Activated naive CD8-positive, alpha-beta T cell (primary cell): ENCODE results near the gene SNX9.
A peak's percentile ranks its signal among the peaks of the same experiment; 100 is the strongest.

Experiments
- H3K27ac Mint-ChIP-seq: one replicate; pipeline ENCODE4 v1.8.0; 2021; ENCODE audit warnings: mixed read lengths
- H3K27me3 Mint-ChIP-seq: one replicate; pipeline ENCODE4 v1.8.0; 2021; ENCODE audit warnings: mixed read lengths
- H3K36me3 Mint-ChIP-seq: one replicate; pipeline ENCODE4 v1.8.0; 2021; ENCODE audit warnings: mixed read lengths
- H3K4me1 Mint-ChIP-seq: one replicate; pipeline ENCODE4 v1.8.0; 2021; ENCODE audit warnings: low read depth, mixed read lengths
- H3K4me3 Mint-ChIP-seq: one replicate; pipeline ENCODE4 v1.8.0; 2021; ENCODE audit warnings: mild to moderate bottlenecking, mixed read lengths
- H3K9me3 Mint-ChIP-seq: one replicate; pipeline ENCODE4 v1.8.0; 2021; ENCODE audit warnings: low read depth, mixed read lengths

SNX9 gene

DNA sequence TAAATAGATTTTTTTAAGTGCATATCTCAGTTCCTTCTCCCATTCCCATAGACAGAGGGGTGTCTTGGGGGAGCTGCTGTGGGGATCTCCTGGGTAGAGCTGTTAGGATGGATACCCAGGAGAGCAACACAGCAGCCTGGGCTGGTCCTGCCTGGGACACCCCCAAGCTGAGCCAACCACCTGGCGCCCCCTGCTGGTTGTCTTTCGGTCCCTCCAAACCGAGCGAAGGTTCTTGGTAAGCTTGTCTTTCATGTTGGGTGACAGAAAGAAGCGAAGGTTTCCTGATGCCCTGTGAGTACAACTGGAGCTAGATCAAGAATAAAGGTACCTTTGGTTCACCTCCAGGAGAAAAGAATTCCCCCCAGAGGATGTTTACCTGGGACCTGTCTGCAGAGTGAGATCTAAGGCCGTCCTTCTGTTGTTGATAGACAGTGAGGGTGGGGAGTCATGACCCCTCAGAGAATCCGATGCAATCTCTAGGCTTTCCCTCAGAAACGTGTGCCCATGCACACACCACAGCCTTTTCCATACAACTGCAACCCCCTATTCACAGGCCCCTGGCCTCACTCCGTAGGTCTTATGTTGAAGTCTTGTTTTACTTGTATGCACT, 50.8 kb downstream of the SNX9 start:
- Mint-ChIP-seq H3K27ac (peak overlapping the region; percentile 51), H3K9me3 (no peaks in the 10 kb centered on the region), H3K4me1 (peaks cover 35% of the 10 kb centered on the region), H3K4me3 (peak overlapping the region; percentile 45), H3K27me3 (no peaks in the 10 kb centered on the region), H3K36me3 (peaks cover 20% of the 10 kb centered on the region)

DNA sequence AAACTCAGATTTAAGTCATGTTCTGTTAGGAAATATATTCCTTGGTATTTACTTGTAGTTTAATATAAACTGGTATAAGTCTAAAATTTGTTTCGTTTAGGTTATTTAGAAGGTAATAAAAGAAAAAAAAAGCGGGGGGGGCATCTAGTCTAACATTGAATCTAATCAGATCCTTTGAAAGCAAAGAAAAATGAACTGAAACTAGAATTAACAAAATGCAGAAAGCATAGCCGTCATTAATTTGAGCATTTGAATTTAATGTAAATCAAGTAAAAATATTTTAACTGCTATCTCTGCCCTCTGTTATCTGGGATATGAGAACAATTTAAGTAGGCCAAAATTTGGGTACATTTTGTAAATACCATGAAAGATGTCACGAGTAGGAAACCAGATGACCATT, 54.1 kb downstream of the SNX9 start:
- Mint-ChIP-seq H3K9me3 (no peaks in the 10 kb centered on the region), H3K27me3 (no peaks in the 10 kb centered on the region), H3K27ac (peak overlapping the region; percentile 46), H3K4me3 (peak overlapping the region; percentile 30), H3K36me3 (peaks cover 41% of the 10 kb centered on the region), H3K4me1 (peaks cover 68% of the 10 kb centered on the region)

DNA sequence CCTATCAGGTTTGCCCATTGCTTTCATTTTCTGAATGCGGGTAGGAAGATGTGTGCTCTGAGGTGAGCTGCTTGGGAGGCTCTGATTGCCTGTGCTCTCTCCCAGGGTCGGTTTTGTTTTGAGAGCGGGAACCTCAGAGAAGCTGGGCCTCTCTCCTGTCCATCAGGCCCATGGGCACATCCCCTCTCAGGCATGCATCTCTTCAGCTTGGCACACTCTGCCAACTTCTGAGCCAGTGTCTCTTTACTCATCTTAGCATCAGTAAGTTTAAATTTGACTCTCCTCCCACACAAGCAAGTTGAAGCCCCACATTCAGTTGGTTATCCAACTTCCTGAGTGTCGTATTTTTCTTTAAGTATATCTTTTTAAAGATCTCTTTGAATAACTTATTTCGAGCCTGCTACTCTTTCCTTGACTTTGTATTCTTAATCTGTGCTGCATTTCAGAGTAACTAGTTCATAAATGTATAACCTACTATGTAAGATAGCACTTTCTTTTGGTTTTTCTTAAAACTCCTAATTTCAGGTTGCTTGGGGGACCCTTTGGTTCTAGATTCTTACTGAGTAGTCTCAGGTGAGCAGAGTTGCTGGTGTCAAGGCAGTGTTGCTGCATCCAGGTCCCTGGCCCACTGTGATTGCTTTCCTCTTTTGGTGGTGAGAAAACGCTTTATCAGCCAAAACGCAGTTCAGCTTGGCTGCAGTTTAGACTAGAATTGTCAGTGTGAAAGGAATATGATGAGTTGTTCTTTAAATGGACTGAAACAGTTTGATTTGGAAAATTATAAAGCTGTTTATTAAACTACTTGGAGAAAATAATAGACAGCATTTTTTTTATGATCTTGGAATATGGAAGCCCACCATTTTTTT, 54.8 kb downstream of the SNX9 start:
- Mint-ChIP-seq H3K27me3 (no peaks in the 10 kb centered on the region), H3K27ac (peak overlapping the region; percentile 46), H3K4me3 (peak overlapping the region; percentile 30), H3K4me1 (peaks cover 70% of the 10 kb centered on the region), H3K36me3 (peaks cover 48% of the 10 kb centered on the region), H3K9me3 (peaks cover 4% of the 10 kb centered on the region)

- no peaks in the 10 kb centered on the region for H3K27me3 Mint-ChIP-seq
- peaks cover 4% of the 10 kb centered on the region for H3K9me3 Mint-ChIP-seq
- peaks cover 74% of the 10 kb centered on the region for H3K4me1 Mint-ChIP-seq
- H3K4me3 Mint-ChIP-seq, result no peak overlapping the region
- peaks cover 52% of the 10 kb centered on the region for H3K36me3 Mint-ChIP-seq
- peak overlapping the region; percentile 23 for H3K27ac Mint-ChIP-seq
Measured at GRCh38 chr6:157879034-157879872, 56.2 kb downstream of the SNX9 start.

GRCh38 chr6:157879873-157880254, 56.8 kb downstream of the SNX9 start:
- peaks cover 77% of the 10 kb centered on the region for H3K4me1 Mint-ChIP-seq
- peaks cover 4% of the 10 kb centered on the region for H3K9me3 Mint-ChIP-seq

GRCh38 chr6:157880534-157880933, 57.5 kb downstream of the SNX9 start:
- H3K27ac Mint-ChIP-seq, result peak overlapping the region; percentile 61
- H3K36me3 Mint-ChIP-seq, result peaks cover 52% of the 10 kb centered on the region
- H3K4me1 Mint-ChIP-seq, result peaks cover 83% of the 10 kb centered on the region
- H3K27me3 Mint-ChIP-seq, result no peaks in the 10 kb centered on the region
- H3K9me3 Mint-ChIP-seq, result peaks cover 4% of the 10 kb centered on the region
- H3K4me3 Mint-ChIP-seq, result no peak overlapping the region

More at GRCh38 chr6:157879873-157880254, 56.8 kb downstream of the SNX9 start:
- Mint-ChIP-seq H3K27ac (peak overlapping the region; percentile 61), H3K4me3 (no peak overlapping the region), H3K36me3 (peaks cover 51% of the 10 kb centered on the region), H3K27me3 (no peaks in the 10 kb centered on the region)

GRCh38 chr6:157881342-157881741, 58.3 kb downstream of the SNX9 start:
- Mint-ChIP-seq H3K36me3 (peaks cover 57% of the 10 kb centered on the region), H3K4me1 (peaks cover 91% of the 10 kb centered on the region), H3K27ac (peak overlapping the region; percentile 81), H3K4me3 (no peak overlapping the region), H3K9me3 (peaks cover 4% of the 10 kb centered on the region), H3K27me3 (no peaks in the 10 kb centered on the region)

DNA sequence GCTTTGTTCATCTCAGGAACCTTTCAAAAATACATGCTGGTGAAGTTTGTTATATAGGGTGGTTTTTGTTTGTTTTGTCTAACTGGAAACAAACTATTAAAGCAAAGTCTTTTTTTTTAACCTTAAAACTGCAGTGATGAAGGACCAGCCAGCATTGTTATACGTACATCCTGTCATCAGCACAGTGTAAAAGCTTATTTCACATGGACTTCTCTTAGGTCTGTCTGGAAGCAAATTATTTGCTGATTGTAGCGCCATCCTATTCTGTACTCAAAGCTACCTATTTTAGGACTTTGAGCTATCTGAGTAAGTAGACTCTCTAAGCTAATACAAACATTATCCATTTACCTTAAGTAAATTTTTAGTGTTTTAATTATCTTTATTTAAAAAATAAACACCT, 61.7 kb downstream of the SNX9 start:
- peak overlapping the region; percentile 33 for H3K4me3 Mint-ChIP-seq
- peaks cover 4% of the 10 kb centered on the region for H3K9me3 Mint-ChIP-seq

GRCh38 chr6:157885211-157885788, 62.3 kb downstream of the SNX9 start:
- Mint-ChIP-seq H3K27me3 (no peaks in the 10 kb centered on the region), H3K4me3 (peak overlapping the region; percentile 63), H3K27ac (peak overlapping the region; percentile 97), H3K36me3 (peaks cover 65% of the 10 kb centered on the region), H3K4me1 (peaks cover 87% of the 10 kb centered on the region), H3K9me3 (peaks cover 4% of the 10 kb centered on the region)

More for the DNA sequence above, 61.7 kb downstream of the SNX9 start:
- Mint-ChIP-seq H3K27me3 (no peaks in the 10 kb centered on the region), H3K27ac (peak overlapping the region; percentile 97), H3K36me3 (peaks cover 64% of the 10 kb centered on the region), H3K4me1 (peaks cover 88% of the 10 kb centered on the region)

GRCh38 chr6:157885876-157886275, 62.8 kb downstream of the SNX9 start:
- Mint-ChIP-seq H3K4me3 (peak overlapping the region; percentile 63), H3K36me3 (peaks cover 64% of the 10 kb centered on the region)

DNA sequence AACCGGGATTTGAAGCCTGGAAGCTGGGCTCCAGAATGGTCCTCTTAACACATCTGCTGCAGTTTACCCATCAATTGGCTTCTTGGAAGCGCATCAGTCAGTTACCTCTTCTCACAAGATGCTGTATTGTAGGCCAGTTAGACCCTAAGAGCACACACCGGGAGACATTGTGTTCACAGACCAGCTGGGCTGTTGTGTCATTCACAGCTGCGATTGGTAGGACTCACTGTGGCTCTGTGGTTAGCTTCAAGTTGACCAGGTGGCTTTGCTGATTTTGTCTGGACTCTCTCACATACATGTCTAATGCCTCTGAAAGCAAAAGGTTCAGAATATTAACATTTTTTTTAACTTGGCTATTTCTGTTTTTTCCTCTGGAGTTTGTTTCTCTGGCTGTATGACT, 64.8 kb downstream of the SNX9 start:
- Mint-ChIP-seq H3K4me1 (peaks cover 84% of the 10 kb centered on the region), H3K27me3 (no peaks in the 10 kb centered on the region), H3K36me3 (peaks cover 46% of the 10 kb centered on the region), H3K4me3 (no peak overlapping the region), H3K9me3 (no peaks in the 10 kb centered on the region), H3K27ac (peak overlapping the region; percentile 24)

More at GRCh38 chr6:157885876-157886275, 62.8 kb downstream of the SNX9 start:
- no peaks in the 10 kb centered on the region for H3K27me3 Mint-ChIP-seq
- H3K9me3 Mint-ChIP-seq, result peaks cover 4% of the 10 kb centered on the region
- peaks cover 86% of the 10 kb centered on the region for H3K4me1 Mint-ChIP-seq
- peak overlapping the region; percentile 97 for H3K27ac Mint-ChIP-seq

DNA sequence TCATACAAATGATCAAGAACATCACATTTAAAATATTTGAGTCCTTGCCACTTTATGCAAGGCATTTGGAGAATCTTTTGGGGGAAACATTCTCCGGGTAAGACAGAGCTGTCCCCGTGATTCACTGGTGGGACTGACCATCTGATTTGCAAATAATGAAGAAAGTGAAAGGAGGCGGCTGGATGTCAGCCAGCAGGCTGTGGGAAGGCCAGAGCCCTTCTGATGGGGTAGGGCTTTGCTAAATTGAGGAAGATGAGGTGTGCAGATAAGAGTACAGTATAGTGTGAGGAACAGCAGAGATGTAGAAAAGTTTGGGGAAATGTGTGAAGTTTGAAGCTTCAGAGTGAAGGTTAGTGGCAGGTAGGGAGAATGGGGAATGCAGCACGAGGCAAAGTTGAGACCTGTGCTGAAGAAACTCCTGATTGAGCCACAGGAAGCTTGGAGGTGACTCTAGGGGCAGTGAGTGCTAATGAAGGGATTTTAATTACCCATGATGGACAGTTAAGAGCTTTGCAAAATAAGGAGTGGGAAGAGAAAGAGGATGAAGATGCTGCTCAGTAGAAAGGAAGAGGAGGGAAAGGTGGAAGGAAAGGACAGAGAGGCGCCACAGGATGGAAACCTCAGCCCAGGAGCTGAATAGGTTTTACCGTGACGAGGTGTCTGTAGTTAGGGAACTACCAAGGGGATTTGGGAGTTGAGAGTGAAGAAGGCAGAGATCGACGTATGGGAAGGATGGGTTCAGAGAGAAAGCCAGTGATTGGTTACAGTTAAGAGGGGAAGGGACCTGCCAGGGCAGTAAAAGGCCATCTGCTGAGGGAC, 68.7 kb downstream of the SNX9 start:
- Mint-ChIP-seq H3K4me1 (peaks cover 61% of the 10 kb centered on the region), H3K27me3 (no peaks in the 10 kb centered on the region), H3K36me3 (peaks cover 37% of the 10 kb centered on the region), H3K27ac (peak overlapping the region; percentile 29), H3K9me3 (no peaks in the 10 kb centered on the region), H3K4me3 (peak overlapping the region; percentile 35)

GRCh38 chr6:157892363-157892877, 69.4 kb downstream of the SNX9 start:
- Mint-ChIP-seq H3K36me3 (peaks cover 34% of the 10 kb centered on the region), H3K27ac (peak overlapping the region; percentile 29), H3K4me3 (peak overlapping the region; percentile 61), H3K4me1 (peaks cover 56% of the 10 kb centered on the region), H3K27me3 (no peaks in the 10 kb centered on the region), H3K9me3 (no peaks in the 10 kb centered on the region)
